Sigmoid colon (tissue), 7 donors: Measurements from ENCODE around the gene DSG4. TPM values are rescaled to one million over a fixed set of nuclear protein-coding genes. Genes with fewer than 3 reads are reported as not detected.

ENCODE experiments used
- DNase-seq: peaks from one replicate; pipeline ENCODE4 v3.0.0-alpha.2; 2019
- H3K27ac ChIP-seq, 4 donors: fragments of 200-600 bp; sonication (generic); one replicate each; pipeline ENCODE4 v1.5.1; 2016 to 2019; ENCODE audit warnings: mild to moderate bottlenecking in 1 of 4
- H3K27me3 ChIP-seq, 3 donors: fragments of 200-600 bp; sonication (generic); one replicate each; pipeline ENCODE4 v1.5.1; 2019; ENCODE audit warnings: mild to moderate bottlenecking in 1 of 3
- H3K36me3 ChIP-seq, 4 donors: fragments of 200-600 bp; sonication (generic); one replicate each; pipeline ENCODE4 v1.5.1; 2016 to 2019
- H3K4me1 ChIP-seq, 4 donors: fragments of 200-600 bp; sonication (generic); one replicate each; pipeline ENCODE4 v1.5.1; 2017 to 2019
- H3K4me3 ChIP-seq, 4 donors: fragments of 200-600 bp; sonication (generic); one replicate each; pipeline ENCODE4 v1.5.1; 2017 to 2019; ENCODE audit warnings: mild to moderate bottlenecking in 2 of 4, moderate library complexity in 1 of 4
- H3K9me3 ChIP-seq, 4 donors: fragments of 200-600 bp in 3 of 4; sonication (generic) in 3 of 4; one replicate each; pipeline versions ENCODE4 v1.5.1 to v1.6.1; 2013 to 2019
- CTCF ChIP-seq, 4 experiments: fragments of 450-650 bp in 3 of 4; fragments of 200-600 bp in 1 of 4; IDR thresholded peaks; one replicate each; pipeline ENCODE4 v1.5.1; 2016 to 2019; ENCODE audit warnings: antibody characterized with exemption in 4 of 4, mild to moderate bottlenecking in 3 of 4, moderate library complexity in 2 of 4
- EP300 ChIP-seq, 4 donors: sonication (generic); formaldehyde crosslinking; IDR thresholded peaks; one replicate each; pipeline ENCODE4 v1.6.1; 2017; ENCODE audit warnings: antibody characterized with exemption in 4 of 4
- POLR2A ChIP-seq, 2 donors: fragments of 450-650 bp; IDR thresholded peaks; one replicate each; pipeline ENCODE4 v1.6.1; 2016; ENCODE audit warnings: antibody characterized with exemption in 2 of 2, mild to moderate bottlenecking in 2 of 2, moderate library complexity in 2 of 2
- POLR2AphosphoS5 ChIP-seq, 4 donors: sonication (generic); formaldehyde crosslinking; IDR thresholded peaks; one replicate each; pipeline ENCODE4 v1.6.1; 2017; ENCODE audit warnings: antibody characterized with exemption in 4 of 4
- WGBS, 2 donors: extraction: QIAGEN DNeasy Blood & Tissue Kit; methylation state at CpG; one replicate each; pipeline ENCODE4 v1.1.7; 2013; 5-methylcytosine and 5-hydroxymethylcytosine counted together
- intact Hi-C: fragments of 100-400 bp; cut with DNase I; formaldehyde crosslinking; loops from one replicate; pipeline ENCODE4 v1.15.1; 2023
- polyA plus RNA-seq, 3 donors: library from polyadenylated mRNA; stranded (reverse); fragments of 200-250 nt; gene quantifications; one replicate each; pipeline ENCODE4 v1.2.3, GENCODE V29; 2013
- total RNA-seq, 4 donors: library from RNA; depleted of rRNA; stranded (reverse); fragments of >200 nt; gene quantifications; one replicate each; pipeline ENCODE4 v1.1.0, GENCODE V29; 2016
- donor health status: healthy with polysubstance abuse.
- donor health status: Bipolar disorder and iron deficiency.
- donor health status: healthy.

Gene DSG4
- total and polyA plus RNA-seq, 7 donors, result 0.09 TPM; not detected in 6

GRCh38 chr18:31402026-31402373 is 25.4 kb downstream of the DSG4 start:
- Histone ChIP-seq H3K4me3 (no peak overlapping the region), H3K36me3 (no peaks in the 10 kb centered on the region), H3K4me1 (peaks cover 0 to 8% (median 0%) of the 10 kb centered on the region in 4 donors), H3K27ac (no peak overlapping the region), H3K27me3 (no peaks in the 10 kb centered on the region), H3K9me3 (no peaks in the 10 kb centered on the region)
- TF ChIP-seq CTCF (IDR thresholded peaks at IDR 0.05), result no peak
- TF ChIP-seq POLR2A (IDR thresholded peaks at IDR 0.05), result no peak
- no peak for TF ChIP-seq EP300 (IDR thresholded peaks at IDR 0.05)
- no peak for TF ChIP-seq POLR2AphosphoS5 (IDR thresholded peaks at IDR 0.05)
- DNase-seq, result no peak
- intact Hi-C loops, result no loop called here

GRCh38 chr18:31403409-31403808 is 26.8 kb downstream of the DSG4 start:
- Histone ChIP-seq H3K4me1 (peaks cover 0 to 6% (median 0%) of the 10 kb centered on the region in 4 donors), H3K9me3 (no peaks in the 10 kb centered on the region), H3K36me3 (no peaks in the 10 kb centered on the region), H3K27ac (no peak overlapping the region), H3K27me3 (no peaks in the 10 kb centered on the region), H3K4me3 (no peak overlapping the region)
- TF ChIP-seq POLR2AphosphoS5 (IDR thresholded peaks at IDR 0.05) (no peak), EP300 (IDR thresholded peaks at IDR 0.05) (no peak)
- intact Hi-C loops, result no loop called here
- no peak for DNase-seq
- 80 to 81% methylated on average over 2 of the region's 2 CpGs for WGBS, 2 donors

- DNase-seq, result no peak
- H3K9me3 ChIP-seq, result no peaks in the 10 kb centered on the region
- WGBS, 2 donors, result 87 to 93% methylated on average over 3 of the region's 3 CpGs
- intact Hi-C loops, result no loop called here
- no peak overlapping the region for H3K27ac ChIP-seq
- H3K27me3 ChIP-seq, result no peaks in the 10 kb centered on the region
- H3K36me3 ChIP-seq, result no peaks in the 10 kb centered on the region
- no peaks in the 10 kb centered on the region for H3K4me1 ChIP-seq
- no peak overlapping the region for H3K4me3 ChIP-seq
- no peak for TF ChIP-seq EP300 (IDR thresholded peaks at IDR 0.05)
- TF ChIP-seq POLR2A (IDR thresholded peaks at IDR 0.05), result no peak
- no peak for TF ChIP-seq POLR2AphosphoS5 (IDR thresholded peaks at IDR 0.05)
- TF ChIP-seq CTCF (IDR thresholded peaks at IDR 0.05), result no peak
Observed at GRCh38 chr18:31407649-31408048, 31.1 kb downstream of the DSG4 start.

GRCh38 chr18:31409276-31409675 is 32.7 kb downstream of the DSG4 start:
- Histone ChIP-seq H3K27me3 (no peaks in the 10 kb centered on the region), H3K27ac (no peak overlapping the region), H3K36me3 (no peaks in the 10 kb centered on the region), H3K4me1 (no peaks in the 10 kb centered on the region), H3K9me3 (no peaks in the 10 kb centered on the region), H3K4me3 (no peak overlapping the region)
- no peak for TF ChIP-seq POLR2AphosphoS5 (IDR thresholded peaks at IDR 0.05)
- no peak for TF ChIP-seq CTCF (IDR thresholded peaks at IDR 0.05)
- TF ChIP-seq EP300 (IDR thresholded peaks at IDR 0.05), result no peak
- TF ChIP-seq POLR2A (IDR thresholded peaks at IDR 0.05), result no peak
- intact Hi-C loops, result no loop called here
- WGBS, 2 donors, result 76% methylated on average over 4 of the region's 4 CpGs
- DNase-seq, result no peak

- Histone ChIP-seq H3K9me3 (no peaks in the 10 kb centered on the region), H3K27ac (no peak overlapping the region), H3K4me1 (no peaks in the 10 kb centered on the region), H3K27me3 (no peaks in the 10 kb centered on the region), H3K36me3 (no peaks in the 10 kb centered on the region), H3K4me3 (no peak overlapping the region)
- DNase-seq, result no peak
- WGBS, 2 donors, result 78 to 93% methylated on average over 37 of the region's 37 CpGs
- intact Hi-C loops, result no loop called here
- TF ChIP-seq POLR2AphosphoS5 (IDR thresholded peaks at IDR 0.05), result no peak
- no peak for TF ChIP-seq POLR2A (IDR thresholded peaks at IDR 0.05)
Observed at GRCh38 chr18:31410716-31411483, 34.3 kb downstream of the DSG4 start.

- TF ChIP-seq CTCF (IDR thresholded peaks at IDR 0.05) (no peak), POLR2A (IDR thresholded peaks at IDR 0.05) (no peak), EP300 (IDR thresholded peaks at IDR 0.05) (no peak), POLR2AphosphoS5 (IDR thresholded peaks at IDR 0.05) (no peak)
- 91 to 95% methylated on average over 6 of the region's 6 CpGs for whole genome bisulfite sequencing, 2 donors
- Histone ChIP-seq H3K4me3 (no peak overlapping the region), H3K36me3 (no peaks in the 10 kb centered on the region), H3K27me3 (no peaks in the 10 kb centered on the region), H3K27ac (no peak overlapping the region), H3K4me1 (no peaks in the 10 kb centered on the region), H3K9me3 (no peaks in the 10 kb centered on the region)
- no peak for DNase-seq
- intact Hi-C loops, result no loop called here
Observed at GRCh38 chr18:31413137-31413536, 36.6 kb downstream of the DSG4 start.
